ENCODE data around the gene RHBDL1.

Gene RHBDL1

DNA sequence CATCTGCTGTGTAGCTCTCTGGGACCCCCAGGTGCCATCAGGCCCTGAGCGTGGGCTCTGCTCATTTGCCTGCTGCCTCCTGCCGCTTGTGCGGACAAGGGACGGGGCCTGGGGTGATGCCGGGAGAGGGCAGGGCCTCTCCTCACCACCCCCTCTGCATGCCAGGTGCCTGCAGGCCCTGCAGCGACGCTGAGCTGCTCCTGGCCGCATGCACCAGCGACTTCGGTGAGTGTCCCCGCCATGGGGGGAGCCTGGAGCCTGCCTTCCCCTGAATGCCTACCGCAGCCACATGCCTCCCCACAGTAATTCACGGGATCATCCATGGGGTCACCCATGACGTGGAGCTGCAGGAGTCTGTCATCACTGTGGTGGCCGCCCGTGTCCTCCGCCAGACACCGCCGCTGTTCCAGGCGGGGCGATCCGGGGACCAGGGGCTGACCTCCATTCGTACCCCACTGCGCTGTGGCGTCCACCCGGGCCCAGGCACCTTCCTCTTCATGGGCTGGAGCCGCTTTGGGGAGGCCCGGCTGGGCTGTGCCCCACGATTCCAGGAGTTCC is 41.4 kb downstream of the RHBDL1 start:
- Histone ChIP-seq H3K4me3 (peak overlapping the region; percentile 85), H3K27ac (no peak overlapping the region)
- no peak for DNase-seq (ENCODE audit: low spot score)
- no peak for TF ChIP-seq CTCF (IDR thresholded peaks at IDR 0.05)

DNA sequence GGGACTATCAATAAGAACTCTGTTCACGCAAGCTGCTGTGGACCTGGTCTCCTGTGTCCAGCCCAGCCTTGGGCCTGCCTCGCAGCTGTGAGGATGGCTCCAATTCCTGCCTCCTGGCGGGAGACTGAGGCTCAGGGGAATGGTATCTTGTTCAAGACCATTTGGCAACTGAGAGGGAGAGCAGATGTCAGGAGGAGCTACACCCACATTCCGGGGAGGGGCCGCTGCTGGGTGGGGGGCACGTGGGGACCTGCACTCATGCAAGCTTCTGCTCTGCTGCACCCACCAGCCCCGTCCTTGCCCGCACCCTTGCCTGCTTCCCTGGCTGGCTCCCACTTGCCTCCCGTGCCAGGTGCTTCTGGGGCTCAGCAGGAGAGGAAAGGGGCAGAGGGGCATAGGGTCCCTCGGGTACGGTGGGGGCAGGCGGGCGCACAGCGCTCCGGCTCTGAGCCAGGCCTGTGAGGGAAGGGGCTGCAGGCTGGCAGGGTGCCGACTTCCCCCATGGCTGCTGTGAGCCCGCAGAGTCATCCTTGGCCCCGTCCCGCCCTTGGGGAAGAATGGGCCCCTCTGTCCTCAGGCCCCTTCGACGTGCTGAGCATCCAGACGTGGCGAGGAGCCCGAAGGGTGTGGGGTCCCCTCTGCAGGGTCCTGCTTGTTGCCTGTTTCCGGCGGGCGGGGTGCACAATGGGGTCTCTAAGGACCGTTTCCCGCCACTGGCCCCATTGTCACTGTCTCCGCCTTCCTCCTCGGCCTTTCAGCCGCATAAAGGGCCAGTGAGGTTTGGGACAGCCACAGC is 42.2 kb downstream of the RHBDL1 start:
- TF ChIP-seq CTCF (IDR thresholded peaks at IDR 0.05), result no peak
- H3K4me3 ChIP-seq, result no peak overlapping the region
- no peak overlapping the region for H3K27ac ChIP-seq
- no peak for DNase-seq (ENCODE audit: low spot score)

GRCh38 chr16:718389-718788 is 42.9 kb downstream of the RHBDL1 start:
- Histone ChIP-seq H3K4me3 (no peak overlapping the region), H3K27ac (no peak overlapping the region)
- DNase-seq (ENCODE audit: low spot score), result no peak
- no peak for TF ChIP-seq CTCF (IDR thresholded peaks at IDR 0.05)

GRCh38 chr16:718922-719321 is 43.5 kb downstream of the RHBDL1 start:
- Histone ChIP-seq H3K4me3 (no peak overlapping the region), H3K27ac (no peak overlapping the region)
- TF ChIP-seq CTCF (IDR thresholded peaks at IDR 0.05), result no peak
- DNase-seq (ENCODE audit: low spot score), result no peak

DNA sequence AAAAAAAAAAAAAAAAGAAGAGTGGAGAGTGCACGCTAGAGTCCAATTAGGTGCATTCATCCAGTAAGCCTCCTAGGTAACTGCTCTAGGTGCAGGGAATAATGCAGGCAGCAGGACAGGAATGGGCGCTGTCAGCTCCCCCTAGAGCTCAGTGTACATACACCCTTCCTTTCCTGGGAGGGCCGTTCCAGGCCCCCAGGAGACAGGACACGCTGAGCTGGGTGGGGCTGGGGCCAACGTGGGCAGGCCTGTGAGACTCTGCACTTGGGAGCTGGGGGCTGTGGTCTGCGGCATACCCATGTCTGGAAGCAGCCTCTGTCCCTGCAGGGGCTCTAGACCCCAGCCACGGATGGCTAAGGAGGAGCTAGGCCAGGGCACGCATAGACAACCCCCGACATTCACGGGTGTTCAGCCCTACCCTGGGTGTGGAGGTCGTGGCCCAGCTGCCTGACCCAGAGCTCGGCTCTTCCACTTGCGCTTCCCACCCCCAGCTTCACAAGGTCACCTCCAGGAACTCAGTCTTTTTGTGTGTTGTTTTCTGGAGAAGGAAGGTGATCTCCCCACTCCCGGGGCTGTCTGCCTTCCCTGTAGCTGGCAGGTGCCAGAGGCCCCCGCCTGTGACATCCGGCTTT is 44.5 kb downstream of the RHBDL1 start:
- no peak for DNase-seq (ENCODE audit: low spot score)
- H3K27ac ChIP-seq, result peak overlapping the region; percentile 68 to 93
- no peak for TF ChIP-seq CTCF (IDR thresholded peaks at IDR 0.05)
- H3K4me3 ChIP-seq, result peak overlapping the region; percentile 95

DNA sequence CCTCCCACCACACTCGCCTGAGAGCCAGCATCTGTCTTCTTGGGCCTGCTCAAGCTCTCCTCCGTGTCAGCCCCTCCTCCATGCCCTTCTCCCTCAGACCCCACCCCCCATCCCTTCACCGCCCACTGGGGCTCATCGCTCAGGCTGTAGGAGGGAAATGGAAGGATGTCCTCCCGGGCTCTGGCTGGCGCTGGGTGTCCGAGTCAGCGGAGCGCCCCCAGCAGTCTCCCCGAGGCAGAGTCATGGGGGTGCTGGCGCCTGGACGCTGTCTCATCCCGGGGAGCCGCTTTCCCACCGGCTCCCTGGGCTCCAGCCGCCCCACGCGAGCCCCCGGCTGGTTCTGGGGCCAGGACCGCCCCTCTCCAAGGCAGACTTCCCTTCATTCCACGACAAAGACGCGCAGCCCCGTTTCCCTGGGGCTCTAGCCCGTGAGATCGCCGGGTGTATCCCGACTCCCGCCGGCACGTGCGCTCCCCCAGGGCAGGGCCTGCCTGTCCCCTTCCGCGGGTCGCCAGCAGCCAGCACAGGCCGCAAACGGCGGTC is 45.0 kb downstream of the RHBDL1 start:
- DNase-seq (ENCODE audit: low spot score), result no peak
- peak overlapping the region; percentile 68 to 93 for H3K27ac ChIP-seq
- peak overlapping the region; percentile 95 for H3K4me3 ChIP-seq
- no peak for TF ChIP-seq CTCF (IDR thresholded peaks at IDR 0.05)
